ENCODE results near the gene NUP50. TPM values are rescaled to one million over a fixed set of nuclear protein-coding genes. Genes with fewer than 3 reads are reported as not detected.

NUP50 gene
- total and polyA plus RNA-seq, 2 experiments from 2014 or later, result 21.1 to 57.7 TPM

- no peak for DNase-seq (ENCODE audit: low read depth in 1 of 2, low spot score in 1 of 2)
- Histone ChIP-seq H3K36me3 (no peaks in the 10 kb centered on the region), H3K27me3 (no peaks in the 10 kb centered on the region), H3K9me3 (ENCODE audit: low read depth) (no peaks in the 10 kb centered on the region), H3K27ac (no peak overlapping the region), H3K4me1 (ENCODE audit: low read depth) (peaks cover 8% of the 10 kb centered on the region), H3K4me3 (no peak overlapping the region)
- TF ChIP-seq, protein P1, sequence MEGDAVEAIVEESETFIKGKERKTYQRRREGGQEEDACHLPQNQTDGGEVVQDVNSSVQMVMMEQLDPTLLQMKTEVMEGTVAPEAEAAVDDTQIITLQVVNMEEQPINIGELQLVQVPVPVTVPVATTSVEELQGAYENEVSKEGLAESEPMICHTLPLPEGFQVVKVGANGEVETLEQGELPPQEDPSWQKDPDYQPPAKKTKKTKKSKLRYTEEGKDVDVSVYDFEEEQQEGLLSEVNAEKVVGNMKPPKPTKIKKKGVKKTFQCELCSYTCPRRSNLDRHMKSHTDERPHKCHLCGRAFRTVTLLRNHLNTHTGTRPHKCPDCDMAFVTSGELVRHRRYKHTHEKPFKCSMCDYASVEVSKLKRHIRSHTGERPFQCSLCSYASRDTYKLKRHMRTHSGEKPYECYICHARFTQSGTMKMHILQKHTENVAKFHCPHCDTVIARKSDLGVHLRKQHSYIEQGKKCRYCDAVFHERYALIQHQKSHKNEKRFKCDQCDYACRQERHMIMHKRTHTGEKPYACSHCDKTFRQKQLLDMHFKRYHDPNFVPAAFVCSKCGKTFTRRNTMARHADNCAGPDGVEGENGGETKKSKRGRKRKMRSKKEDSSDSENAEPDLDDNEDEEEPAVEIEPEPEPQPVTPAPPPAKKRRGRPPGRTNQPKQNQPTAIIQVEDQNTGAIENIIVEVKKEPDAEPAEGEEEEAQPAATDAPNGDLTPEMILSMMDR (IDR thresholded peaks at IDR 0.05; ENCODE audit: low read depth, low read length), result no peak
Measured at GRCh38 chr22:45217345-45217744, 53.6 kb downstream of the NUP50 start.

- DNase-seq (ENCODE audit: low read depth in 1 of 2, low spot score in 1 of 2), result no peak
- Histone ChIP-seq H3K4me3 (no peak overlapping the region), H3K27ac (no peak overlapping the region), H3K27me3 (no peaks in the 10 kb centered on the region), H3K36me3 (no peaks in the 10 kb centered on the region), H3K4me1 (ENCODE audit: low read depth) (peaks cover 4% of the 10 kb centered on the region), H3K9me3 (ENCODE audit: low read depth) (no peaks in the 10 kb centered on the region)
- TF ChIP-seq, protein P1 (IDR thresholded peaks at IDR 0.05; ENCODE audit: low read depth, low read length), result no peak
Measured at GRCh38 chr22:45217806-45218205, 54.1 kb downstream of the NUP50 start.

- no peak overlapping the region for H3K27ac ChIP-seq
- TF ChIP-seq, protein P1 (IDR thresholded peaks at IDR 0.05; ENCODE audit: low read depth, low read length), result no peak
- H3K9me3 ChIP-seq (ENCODE audit: low read depth), result no peaks in the 10 kb centered on the region
- H3K4me3 ChIP-seq, result no peak overlapping the region
- no peaks in the 10 kb centered on the region for H3K27me3 ChIP-seq
- peaks cover 3% of the 10 kb centered on the region for H3K4me1 ChIP-seq (ENCODE audit: low read depth)
- H3K36me3 ChIP-seq, result no peaks in the 10 kb centered on the region
- no peak for DNase-seq (ENCODE audit: low read depth in 1 of 2, low spot score in 1 of 2)
Measured at GRCh38 chr22:45218976-45219375, 55.3 kb downstream of the NUP50 start.

DNA sequence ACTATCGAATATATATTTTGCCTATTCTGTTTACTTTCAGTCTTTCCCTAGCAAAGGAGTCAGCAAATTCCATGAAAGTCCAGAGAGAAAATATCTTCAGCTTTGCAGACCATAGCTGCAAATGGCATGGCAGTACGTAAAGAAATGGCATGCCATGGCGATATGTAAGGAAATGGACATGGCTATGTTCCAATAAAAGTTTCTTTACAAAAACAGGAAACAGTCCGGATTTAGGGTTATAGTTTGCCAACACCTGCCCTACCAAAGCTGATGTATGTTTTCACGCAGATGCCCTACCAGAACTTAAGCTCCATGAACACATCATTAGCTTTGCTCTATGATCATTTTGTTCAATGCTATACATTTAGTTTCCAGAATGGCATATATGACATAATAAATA is 57.5 kb downstream of the NUP50 start:
- Histone ChIP-seq H3K4me1 (ENCODE audit: low read depth) (peaks cover 3% of the 10 kb centered on the region), H3K4me3 (no peak overlapping the region), H3K27ac (no peak overlapping the region), H3K9me3 (ENCODE audit: low read depth) (no peaks in the 10 kb centered on the region), H3K27me3 (no peaks in the 10 kb centered on the region), H3K36me3 (no peaks in the 10 kb centered on the region)
- DNase-seq (ENCODE audit: low read depth in 1 of 2, low spot score in 1 of 2), result no peak
- TF ChIP-seq, protein P1 (IDR thresholded peaks at IDR 0.05; ENCODE audit: low read depth, low read length), result no peak

DNA sequence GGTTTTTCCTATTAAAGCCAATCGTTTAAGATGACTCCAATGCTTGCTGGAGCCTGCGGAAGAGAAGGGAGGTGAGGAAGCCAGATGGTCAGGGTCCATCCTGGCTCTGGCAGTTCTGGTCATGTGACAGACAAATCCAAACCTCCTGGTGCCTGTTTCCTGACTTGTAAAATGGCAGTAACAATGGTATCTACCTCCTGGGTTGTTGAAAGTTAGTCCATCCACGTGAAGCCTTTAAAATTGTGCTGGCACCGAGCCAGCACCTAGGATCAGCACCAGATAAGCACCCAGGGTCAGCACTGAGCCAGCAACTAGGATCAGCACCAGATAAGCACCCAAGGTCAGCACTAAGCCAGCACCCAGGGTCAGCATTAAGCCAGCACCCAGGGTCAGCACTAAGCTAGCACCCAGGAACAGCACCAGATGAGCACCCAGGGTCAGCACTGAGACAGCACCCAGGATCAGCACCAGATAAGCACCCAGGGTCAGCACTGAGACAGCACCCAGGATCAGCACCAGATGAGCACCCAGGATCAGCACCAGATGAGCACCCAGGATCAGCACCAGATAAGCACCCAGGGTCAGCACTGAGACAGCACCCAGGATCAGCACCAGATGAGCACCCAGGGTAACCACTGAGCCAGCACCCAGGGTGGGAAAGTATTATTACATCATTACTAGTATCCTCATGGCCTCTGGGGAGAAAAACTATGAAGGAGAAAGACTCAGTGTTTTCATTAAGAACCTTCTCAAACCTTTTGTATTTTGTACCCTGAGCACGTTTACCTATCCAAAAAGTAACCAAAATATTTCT is 59.8 kb downstream of the NUP50 start:
- TF ChIP-seq, protein P1 (IDR thresholded peaks at IDR 0.05; ENCODE audit: low read depth, low read length), result no peak
- Histone ChIP-seq H3K4me1 (ENCODE audit: low read depth) (peaks cover 3% of the 10 kb centered on the region), H3K27me3 (no peaks in the 10 kb centered on the region), H3K27ac (no peak overlapping the region), H3K9me3 (ENCODE audit: low read depth) (no peaks in the 10 kb centered on the region), H3K36me3 (no peaks in the 10 kb centered on the region), H3K4me3 (no peak overlapping the region)
- DNase-seq (ENCODE audit: low read depth in 1 of 2, low spot score in 1 of 2), result no peak
